Activated CD8-positive, alpha-beta T cell treated with anti-CD3 and anti-CD28 coated beads for 36 hours (primary cell): ENCODE measurements around the gene RNF111. TPM values are rescaled to one million over a fixed set of nuclear protein-coding genes. Genes with fewer than 3 reads are reported as not detected.

Experiments
- ATAC-seq: fragments of 200-7000 bp; cut with Tn5 transposase; one replicate; pipeline ENCODE4 v1.10.0; 2021; ENCODE audit warnings: mild to moderate bottlenecking, moderate library complexity
- CTCF ChIA-PET: fragments of 350-600 bp; sonication (Branson Sonifier 250); formaldehyde crosslinking; loops from one replicate; lab custom pipeline; 2021; ENCODE audit warnings: antibody characterized with exemption; lab: Charles Lee
- POLR2A ChIA-PET: fragments of 350-600 bp; sonication (Branson Sonifier 250); formaldehyde crosslinking; loops from one replicate; lab custom pipeline; 2021; ENCODE audit warnings: antibody characterized with exemption; lab: Charles Lee
- DNase-seq: peaks from one replicate; pipeline ENCODE4 v3.0.0-alpha.2; 2020
- H3K27ac Mint-ChIP-seq: one replicate; pipeline ENCODE4 v1.8.0; 2021; ENCODE audit warnings: mild to moderate bottlenecking, mixed read lengths
- H3K27me3 Mint-ChIP-seq: one replicate; pipeline ENCODE4 v1.8.0; 2021; ENCODE audit warnings: mixed read lengths
- H3K36me3 Mint-ChIP-seq: one replicate; pipeline ENCODE4 v1.8.0; 2021; ENCODE audit warnings: low read depth, mixed read lengths
- H3K4me1 Mint-ChIP-seq: one replicate; pipeline ENCODE4 v1.8.0; 2021; ENCODE audit warnings: low read depth, mixed read lengths
- H3K4me3 Mint-ChIP-seq: one replicate; pipeline ENCODE4 v1.8.0; 2021; ENCODE audit warnings: mild to moderate bottlenecking, moderate library complexity, mixed read lengths
- H3K9me3 Mint-ChIP-seq: one replicate; pipeline ENCODE4 v1.8.0; 2021; ENCODE audit warnings: mixed read lengths
- CTCF ChIP-seq: fragments of 200-600 bp; IDR thresholded peaks from one replicate; pipeline ENCODE4 v1.8.0; 2022; ENCODE audit warnings: antibody characterized with exemption, mild to moderate bottlenecking
- intact Hi-C: fragments of 100-400 bp; cut with micrococcal nuclease; formaldehyde crosslinking; loops from one replicate; pipeline ENCODE4 v1.10.0; 2022
- total RNA-seq, 2 experiments: library from RNA; stranded (reverse); gene quantifications; one replicate each; pipeline ENCODE4 v1.2.3, GENCODE V29; 2021

Gene RNF111
- total RNA-seq, 2 experiments from 2014 or later = 28.5 to 30.5 TPM

GRCh38 chr15:58966698-58967097 is 20.8 kb upstream of the RNF111 start:
- POLR2A ChIA-PET = interaction anchor here (1.1 kb wide), 1 partner anchor 157 kb away, joined by 4 read pairs; no protein-coding TSS in a partner anchor
- TF ChIP-seq CTCF = no peak
- Mint-ChIP-seq H3K4me3 (no peak overlapping the region), H3K36me3 (no peaks in the 10 kb centered on the region), H3K9me3 (no peaks in the 10 kb centered on the region), H3K4me1 (no peaks in the 10 kb centered on the region), H3K27ac (no peak overlapping the region), H3K27me3 (no peaks in the 10 kb centered on the region)
- CTCF ChIA-PET = interaction anchor here (0.7 to 2.3 kb wide), 5 partner anchors 8 to 22 kb away, joined by 3 to 6 read pairs (median 3); no protein-coding TSS in a partner anchor
- intact Hi-C loops = no loop called here
- no peak for DNase-seq
- no peak for ATAC-seq

GRCh38 chr15:58967479-58967878 is 20.0 kb upstream of the RNF111 start:
- POLR2A ChIA-PET = interaction anchor here (0.7 to 0.9 kb wide), 2 partner anchors 19 to 194 kb away, joined by 3 read pairs; no protein-coding TSS in a partner anchor
- DNase-seq = no peak
- no peak for TF ChIP-seq CTCF
- H3K4me3 Mint-ChIP-seq = no peak overlapping the region
- no peak for ATAC-seq
- intact Hi-C loops = no loop called here
- H3K9me3 Mint-ChIP-seq = no peaks in the 10 kb centered on the region
- H3K36me3 Mint-ChIP-seq = no peaks in the 10 kb centered on the region
- no peaks in the 10 kb centered on the region for H3K4me1 Mint-ChIP-seq
- CTCF ChIA-PET = interaction anchor here (0.8 to 2.3 kb wide), 4 partner anchors 11 to 565 kb away, joined by 3 to 6 read pairs (median 4); no protein-coding TSS in a partner anchor
- H3K27ac Mint-ChIP-seq = no peak overlapping the region
- no peaks in the 10 kb centered on the region for H3K27me3 Mint-ChIP-seq

GRCh38 chr15:58977887-58978286 is 9.6 kb upstream of the RNF111 start:
- ChIA-PET CTCF (no interaction called here), POLR2A (interaction anchor here (1.4 kb wide), 1 partner anchor 10 kb away, joined by 3 read pairs; the partner anchor contains the start of gene RNF111)
- TF ChIP-seq CTCF = no peak
- Mint-ChIP-seq H3K36me3 (no peaks in the 10 kb centered on the region), H3K27ac (no peak overlapping the region), H3K4me1 (peaks cover 40% of the 10 kb centered on the region), H3K9me3 (no peaks in the 10 kb centered on the region), H3K4me3 (no peak overlapping the region), H3K27me3 (peaks cover 2% of the 10 kb centered on the region)
- intact Hi-C loops = loop anchor here (10.0 kb wide), 1 partner anchor 517 kb away; no protein-coding TSS in a partner anchor
- no peak for DNase-seq
- no peak for ATAC-seq

- POLR2A ChIA-PET = interaction anchor here (0.7 to 1.1 kb wide), 2 partner anchors 129 to 533 kb away, joined by 3 read pairs; no protein-coding TSS in a partner anchor
- H3K4me1 Mint-ChIP-seq = peaks cover 40% of the 10 kb centered on the region
- no peak for DNase-seq
Observed at GRCh38 chr15:58980351-58980939, 7.0 kb upstream of the RNF111 start.

More at GRCh38 chr15:58980351-58980939, 7.0 kb upstream of the RNF111 start:
- Mint-ChIP-seq H3K27ac (no peak overlapping the region), H3K9me3 (no peaks in the 10 kb centered on the region), H3K27me3 (no peaks in the 10 kb centered on the region), H3K36me3 (no peaks in the 10 kb centered on the region), H3K4me3 (no peak overlapping the region)
- ATAC-seq = no peak
- CTCF ChIA-PET = interaction anchor here (0.6 to 2.2 kb wide), 33 partner anchors 10 to 553 kb away, joined by 3 to 10 read pairs (median 4); no protein-coding TSS in a partner anchor
- intact Hi-C loops = loop anchor here (10.0 kb wide), 1 partner anchor 74 kb away; no protein-coding TSS in a partner anchor
- TF ChIP-seq CTCF = peak; percentile 82
